ENCODE data around the gene WSB2. TPM values are rescaled to one million over a fixed set of nuclear protein-coding genes. Genes with fewer than 3 reads are reported as not detected.
"Not testable (repeated sequence)": the region's sequence is repeated elsewhere in the genome, so short reads cannot be mapped to it uniquely, and the experiment has no call there.

The WSB2 gene
- polyA plus RNA-seq (ENCODE audit: insufficient read length), result 56.6 TPM

GRCh38 chr12:118061011-118061872 lies at the start of gene WSB2:
Gene WSB2 (minus strand): TSS chr12:118061179. CDS start chr12:118061048, 131 bp downstream.
- DNase-seq (ENCODE audit: low read depth), result no peak

GRCh38 chr12:118109088-118109487 lies 48.1 kb upstream of the WSB2 start:
- no peak for DNase-seq (ENCODE audit: low read depth)

- DNase-seq (ENCODE audit: low read depth), result no peak
Measured at GRCh38 chr12:118107694-118108093, 46.7 kb upstream of the WSB2 start.

GRCh38 chr12:118107011-118107410 lies 46.0 kb upstream of the WSB2 start:
- no peak for DNase-seq (ENCODE audit: low read depth)

- DNase-seq (ENCODE audit: low read depth), result no peak
Measured at GRCh38 chr12:118103601-118104382, 42.8 kb upstream of the WSB2 start, which contains the start of gene VSIG10. Gene VSIG10 (minus strand): TSS chr12:118104011. CDS start chr12:118103671, 340 bp downstream.

GRCh38 chr12:118103201-118103600 lies 42.2 kb upstream of the WSB2 start:
- DNase-seq (ENCODE audit: low read depth), result no peak

- DNase-seq (ENCODE audit: low read depth), result no peak
Measured at GRCh38 chr12:118102609-118103008, 41.6 kb upstream of the WSB2 start.

- DNase-seq (ENCODE audit: low read depth), result no peak
Measured at GRCh38 chr12:118102070-118102469, 41.1 kb upstream of the WSB2 start.

GRCh38 chr12:118101051-118101450 lies 40.1 kb upstream of the WSB2 start:
- no peak for DNase-seq (ENCODE audit: low read depth)

- DNase-seq (ENCODE audit: low read depth), result no peak
Measured at GRCh38 chr12:118098911-118099671, 38.1 kb upstream of the WSB2 start.

- no peak for DNase-seq (ENCODE audit: low read depth)
Measured at GRCh38 chr12:118098401-118098800, 37.4 kb upstream of the WSB2 start.

- DNase-seq (ENCODE audit: low read depth), result no peak
Measured at GRCh38 chr12:118094039-118094438, 33.1 kb upstream of the WSB2 start.

- DNase-seq (ENCODE audit: low read depth), result no peak
Measured at GRCh38 chr12:118089782-118090181, 28.8 kb upstream of the WSB2 start.

GRCh38 chr12:118082161-118082560 lies 21.2 kb upstream of the WSB2 start:
- no peak for DNase-seq (ENCODE audit: low read depth)

GRCh38 chr12:118081521-118081920 lies 20.5 kb upstream of the WSB2 start:
- not testable (repeated sequence) for DNase-seq (ENCODE audit: low read depth)

- no peak for DNase-seq (ENCODE audit: low read depth)
Measured at GRCh38 chr12:118073768-118074167, 12.8 kb upstream of the WSB2 start.

GRCh38 chr12:118070650-118071049 lies 9.7 kb upstream of the WSB2 start:
- no peak for DNase-seq (ENCODE audit: low read depth)

- no peak for DNase-seq (ENCODE audit: low read depth)
Measured at GRCh38 chr12:118068445-118068844, 7.5 kb upstream of the WSB2 start.

GRCh38 chr12:118065380-118065779 lies 4.4 kb upstream of the WSB2 start:
- DNase-seq (ENCODE audit: low read depth), result no peak

GRCh38 chr12:118064608-118065007 lies 3.6 kb upstream of the WSB2 start:
- no peak for DNase-seq (ENCODE audit: low read depth)

- no peak for DNase-seq (ENCODE audit: low read depth)
Measured at GRCh38 chr12:118063576-118064391, 2.8 kb upstream of the WSB2 start.
